HepG2 (cell line): Measurements from ENCODE around the gene NTSR2. TPM values are rescaled to one million over a fixed set of nuclear protein-coding genes. Genes with fewer than 3 reads are reported as not detected.

Source experiments
- ELF3 ChIP-seq: IDR thresholded peaks from 2 replicates; pipeline ENCODE4 v1.6.1; 2016; ENCODE audit warnings: missing genetic modification reagents, missing compliant biosample characterization
- HNRNPH1 ChIP-seq: fragments of 200-400 bp; formaldehyde crosslinking; optimal IDR thresholded peaks from 2 replicates; pipeline ENCODE3; 2017; ENCODE audit warnings: mild to moderate bottlenecking, low read depth, low read length
- HOXA7 ChIP-seq: sonication (generic); formaldehyde crosslinking; IDR thresholded peaks from 2 replicates; pipeline ENCODE4 v1.8.1; 2022; ENCODE audit warnings: mild to moderate bottlenecking, missing genetic modification reagents, moderate library complexity
- IKZF4 ChIP-seq: sonication (generic); formaldehyde crosslinking; IDR thresholded peaks from 2 replicates; pipeline ENCODE4 v1.5.1; 2020; ENCODE audit warnings: borderline replicate concordance, mild to moderate bottlenecking, low read depth, missing genetic modification reagents; ENCODE audit errors: not compliant biosample characterization
- KAT7 ChIP-seq: IDR thresholded peaks from 2 replicates; pipeline ENCODE4 v1.6.1; 2018; ENCODE audit warnings: borderline replicate concordance, missing compliant biosample characterization
- MEF2D ChIP-seq: sonication (generic); formaldehyde crosslinking; IDR thresholded peaks from 2 replicates; pipeline ENCODE4 v1.5.1; 2020; ENCODE audit warnings: mild to moderate bottlenecking, missing genetic modification reagents
- NR2F6 ChIP-seq, 2 experiments: IDR thresholded peaks; 2 replicates each; pipeline ENCODE4 v1.6.1; 2016; ENCODE audit warnings: antibody characterized with exemption in 1 of 2, mild to moderate bottlenecking in 1 of 2
- RFX1 ChIP-seq: fragments of 450-650 bp; IDR thresholded peaks from 2 replicates; pipeline ENCODE4 v1.6.1; 2017
- SETDB1 ChIP-seq: sonication (generic); formaldehyde crosslinking; IDR thresholded peaks from 2 replicates; pipeline ENCODE4 v1.5.1; 2020; ENCODE audit warnings: missing genetic modification reagents, mild to moderate bottlenecking, borderline replicate concordance
- SSRP1 ChIP-seq: IDR thresholded peaks from 2 replicates; pipeline ENCODE4 v1.6.1; 2016; ENCODE audit warnings: control low read depth
- XRCC5 ChIP-seq: fragments of 200-400 bp; formaldehyde crosslinking; optimal IDR thresholded peaks from 2 replicates; pipeline ENCODE3; 2017; ENCODE audit warnings: mild to moderate bottlenecking, low read length
- ZFP1 ChIP-seq: IDR thresholded peaks from 2 replicates; pipeline ENCODE4 v1.6.1; 2016
- ZNF160 ChIP-seq: sonication (generic); formaldehyde crosslinking; IDR thresholded peaks from 2 replicates; pipeline ENCODE4 v1.8.0; 2022; ENCODE audit warnings: mild to moderate bottlenecking, inconsistent platforms, missing genetic modification reagents
- ZNF20 ChIP-seq: sonication (generic); formaldehyde crosslinking; IDR thresholded peaks from 2 replicates; pipeline ENCODE4 v1.4.0; 2020; ENCODE audit warnings: mild to moderate bottlenecking, moderate library complexity, missing genetic modification reagents
- ZNF552 ChIP-seq: sonication (generic); formaldehyde crosslinking; IDR thresholded peaks from 2 replicates; pipeline ENCODE4 v1.9.0; 2022; ENCODE audit warnings: missing genetic modification reagents, mild to moderate bottlenecking, borderline replicate concordance
- ZNF567 ChIP-seq: sonication (generic); formaldehyde crosslinking; IDR thresholded peaks from 2 replicates; pipeline ENCODE4 v1.8.1; 2023; ENCODE audit warnings: mild to moderate bottlenecking, missing genetic modification reagents, borderline replicate concordance
- ZNF589 ChIP-seq: sonication (generic); formaldehyde crosslinking; conservative IDR thresholded peaks from 2 replicates; pipeline ENCODE4 v1.8.0; 2022; ENCODE audit warnings: mild to moderate bottlenecking, moderate library complexity, missing genetic modification reagents
- ZNF75D ChIP-seq: sonication (generic); formaldehyde crosslinking; IDR thresholded peaks from 2 replicates; pipeline ENCODE4 v1.8.1; 2023; ENCODE audit warnings: missing genetic modification reagents, mild to moderate bottlenecking, borderline replicate concordance
- polyA plus RNA-seq, 8 experiments: library from polyadenylated mRNA; depleted of rRNA in 3 of 8; stranded (reverse) in 7 of 8; unstranded in 1 of 8; fragments of >200 nt; fragmentation: Illumina TruSeq in 4 of 8; extraction: Trizol in 4 of 8; gene quantifications; 2 replicates each; pipeline versions ENCODE4 v1.2.1 to v1.2.3, GENCODE V29; 2011 to 2016; ENCODE audit warnings: low read depth in 4 of 8, missing spikeins in 1 of 8, mixed read lengths in 1 of 8; ENCODE audit not compliant: insufficient read depth in 1 of 8
- total RNA-seq, 5 experiments: library from RNA; depleted of rRNA; stranded (reverse); fragments of >200 nt; fragmentation: Illumina TruSeq; extraction: Trizol; gene quantifications; 2 replicates each; pipeline ENCODE4 v1.2.3, GENCODE V29; 2016; ENCODE audit warnings: low read depth in 1 of 5
- TF ChIP-seq, protein P1 (sequence below): sonication (generic); formaldehyde crosslinking; IDR thresholded peaks from 2 replicates; pipeline ENCODE4 v1.5.0; 2020; ENCODE audit warnings: missing genetic modification reagents
- TF ChIP-seq, protein P2 (sequence below): sonication (generic); formaldehyde crosslinking; IDR thresholded peaks from 2 replicates; pipeline ENCODE4 v1.4.0; 2020; ENCODE audit warnings: mild to moderate bottlenecking, missing genetic modification reagents
- TF ChIP-seq, protein P3 (sequence below): sonication (generic); formaldehyde crosslinking; IDR thresholded peaks from 2 replicates; pipeline ENCODE4 v1.5.0; 2020; ENCODE audit warnings: mild to moderate bottlenecking, missing genetic modification reagents
- TF ChIP-seq, protein P4 (sequence below): sonication (generic); formaldehyde crosslinking; conservative IDR thresholded peaks from 2 replicates; pipeline ENCODE4 v1.4.0; 2020; ENCODE audit warnings: missing genetic modification reagents
- TF ChIP-seq, protein P5 (sequence below): sonication (generic); IDR thresholded peaks from 2 replicates; pipeline ENCODE4 v1.6.1; 2016; ENCODE audit warnings: low read depth, borderline replicate concordance

The NTSR2 gene
- total and polyA plus RNA-seq, 2 of the 13 experiments (the other 11 are each of a cell fraction or from before 2014, with no cell fraction given): not detected

DNA sequence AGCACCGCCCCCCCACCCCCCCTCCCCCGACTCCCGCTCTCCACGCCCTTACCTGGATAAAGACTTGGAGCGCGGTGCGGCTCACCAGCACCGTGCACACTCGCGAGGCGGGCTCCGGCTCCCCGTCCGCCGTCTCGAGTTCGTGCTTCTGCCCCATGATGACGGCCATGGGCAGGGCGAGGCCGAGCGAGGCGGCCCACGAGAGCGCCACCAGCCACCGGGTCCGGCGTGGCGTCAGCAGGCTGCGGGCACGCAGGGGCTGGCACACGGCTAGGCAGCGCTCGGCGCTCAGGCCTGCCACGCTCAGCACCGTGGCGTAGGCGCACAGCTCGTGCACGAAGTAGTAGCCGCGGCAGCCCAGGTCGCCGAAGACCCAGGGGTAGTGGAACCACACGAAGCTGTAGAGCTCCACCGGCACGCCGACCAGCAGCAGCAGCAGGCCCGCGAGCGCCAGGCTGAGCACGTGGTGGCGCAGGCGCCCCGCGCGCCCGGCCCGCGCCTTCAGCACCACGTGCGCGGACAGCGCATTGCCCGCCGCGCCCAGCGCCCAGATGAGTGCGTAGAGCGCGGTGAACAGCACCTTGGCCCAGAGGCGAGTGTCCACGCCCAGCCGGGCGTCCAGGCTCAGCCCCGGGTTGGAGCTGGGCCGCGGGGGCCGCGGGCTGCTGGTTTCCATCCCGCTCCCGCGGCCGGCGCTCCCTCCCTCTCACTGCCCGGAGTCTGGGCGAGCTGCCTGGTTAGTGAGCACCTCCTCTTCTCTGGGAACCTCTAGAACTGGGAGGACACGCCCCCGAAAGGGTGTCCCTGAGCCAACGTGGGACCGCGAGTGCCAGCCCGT lies at the start of gene NTSR2 (continued):
- TF ChIP-seq, protein P1, sequence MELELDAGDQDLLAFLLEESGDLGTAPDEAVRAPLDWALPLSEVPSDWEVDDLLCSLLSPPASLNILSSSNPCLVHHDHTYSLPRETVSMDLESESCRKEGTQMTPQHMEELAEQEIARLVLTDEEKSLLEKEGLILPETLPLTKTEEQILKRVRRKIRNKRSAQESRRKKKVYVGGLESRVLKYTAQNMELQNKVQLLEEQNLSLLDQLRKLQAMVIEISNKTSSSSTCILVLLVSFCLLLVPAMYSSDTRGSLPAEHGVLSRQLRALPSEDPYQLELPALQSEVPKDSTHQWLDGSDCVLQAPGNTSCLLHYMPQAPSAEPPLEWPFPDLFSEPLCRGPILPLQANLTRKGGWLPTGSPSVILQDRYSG: peak; percentile 99
- TF ChIP-seq, protein P2, sequence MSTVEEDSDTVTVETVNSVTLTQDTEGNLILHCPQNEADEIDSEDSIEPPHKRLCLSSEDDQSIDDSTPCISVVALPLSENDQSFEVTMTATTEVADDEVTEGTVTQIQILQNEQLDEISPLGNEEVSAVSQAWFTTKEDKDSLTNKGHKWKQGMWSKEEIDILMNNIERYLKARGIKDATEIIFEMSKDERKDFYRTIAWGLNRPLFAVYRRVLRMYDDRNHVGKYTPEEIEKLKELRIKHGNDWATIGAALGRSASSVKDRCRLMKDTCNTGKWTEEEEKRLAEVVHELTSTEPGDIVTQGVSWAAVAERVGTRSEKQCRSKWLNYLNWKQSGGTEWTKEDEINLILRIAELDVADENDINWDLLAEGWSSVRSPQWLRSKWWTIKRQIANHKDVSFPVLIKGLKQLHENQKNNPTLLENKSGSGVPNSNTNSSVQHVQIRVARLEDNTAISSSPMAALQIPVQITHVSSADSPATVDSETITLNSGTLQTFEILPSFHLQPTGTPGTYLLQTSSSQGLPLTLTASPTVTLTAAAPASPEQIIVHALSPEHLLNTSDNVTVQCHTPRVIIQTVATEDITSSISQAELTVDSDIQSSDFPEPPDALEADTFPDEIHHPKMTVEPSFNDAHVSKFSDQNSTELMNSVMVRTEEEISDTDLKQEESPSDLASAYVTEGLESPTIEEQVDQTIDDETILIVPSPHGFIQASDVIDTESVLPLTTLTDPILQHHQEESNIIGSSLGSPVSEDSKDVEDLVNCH: peak; percentile 94
- TF ChIP-seq ZNF589 (CRISPR knock-in tag) (peak; percentile 100), SETDB1 (no peak), ZFP1 (peak; percentile 76; the same call in 1 of the 2 replicates), RFX1 (no peak), ZNF160 (CRISPR knock-in tag) (peak; percentile 99), XRCC5 (peak; percentile 95), ELF3 (CRISPR knock-in tag) (peak; percentile 95), ZNF75D (CRISPR knock-in tag) (peak; percentile 92; the same call in 1 of the 2 replicates), KAT7 (peak; percentile 72; the same call in 1 of the 2 replicates), IKZF4 (CRISPR knock-in tag) (peak; percentile 100), ZNF567 (CRISPR knock-in tag) (peak; percentile 90), MEF2D (0 out of 2 replicates have a peak, but pooled peaks have one; percentile 31), HOXA7 (CRISPR knock-in tag) (peak; percentile 84; the same call in 1 of the 2 replicates), NR2F6 (IDR thresholded peaks at IDR 0.05) (no peak), NR2F6 (CRISPR knock-in tag; IDR thresholded peaks at IDR 0.05) (peak; percentile 78), SSRP1 (no peak), ZNF552 (peak; percentile 96; the same call in 1 of the 2 replicates), ZNF20 (no peak), HNRNPH1 (no peak)
- TF ChIP-seq, protein P3, sequence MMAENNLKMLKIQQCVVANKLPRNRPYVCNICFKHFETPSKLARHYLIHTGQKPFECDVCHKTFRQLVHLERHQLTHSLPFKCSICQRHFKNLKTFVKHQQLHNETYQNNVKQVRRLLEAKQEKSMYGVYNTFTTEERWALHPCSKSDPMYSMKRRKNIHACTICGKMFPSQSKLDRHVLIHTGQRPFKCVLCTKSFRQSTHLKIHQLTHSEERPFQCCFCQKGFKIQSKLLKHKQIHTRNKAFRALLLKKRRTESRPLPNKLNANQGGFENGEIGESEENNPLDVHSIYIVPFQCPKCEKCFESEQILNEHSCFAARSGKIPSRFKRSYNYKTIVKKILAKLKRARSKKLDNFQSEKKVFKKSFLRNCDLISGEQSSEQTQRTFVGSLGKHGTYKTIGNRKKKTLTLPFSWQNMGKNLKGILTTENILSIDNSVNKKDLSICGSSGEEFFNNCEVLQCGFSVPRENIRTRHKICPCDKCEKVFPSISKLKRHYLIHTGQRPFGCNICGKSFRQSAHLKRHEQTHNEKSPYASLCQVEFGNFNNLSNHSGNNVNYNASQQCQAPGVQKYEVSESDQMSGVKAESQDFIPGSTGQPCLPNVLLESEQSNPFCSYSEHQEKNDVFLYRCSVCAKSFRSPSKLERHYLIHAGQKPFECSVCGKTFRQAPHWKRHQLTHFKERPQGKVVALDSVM (CRISPR knock-in tag): peak; percentile 56; the same call in 1 of the 2 replicates
- TF ChIP-seq, protein P4, sequence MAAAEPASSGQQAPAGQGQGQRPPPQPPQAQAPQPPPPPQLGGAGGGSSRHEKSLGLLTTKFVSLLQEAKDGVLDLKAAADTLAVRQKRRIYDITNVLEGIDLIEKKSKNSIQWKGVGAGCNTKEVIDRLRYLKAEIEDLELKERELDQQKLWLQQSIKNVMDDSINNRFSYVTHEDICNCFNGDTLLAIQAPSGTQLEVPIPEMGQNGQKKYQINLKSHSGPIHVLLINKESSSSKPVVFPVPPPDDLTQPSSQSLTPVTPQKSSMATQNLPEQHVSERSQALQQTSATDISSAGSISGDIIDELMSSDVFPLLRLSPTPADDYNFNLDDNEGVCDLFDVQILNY (CRISPR knock-in tag): peak; percentile 93
- TF ChIP-seq, protein P5, sequence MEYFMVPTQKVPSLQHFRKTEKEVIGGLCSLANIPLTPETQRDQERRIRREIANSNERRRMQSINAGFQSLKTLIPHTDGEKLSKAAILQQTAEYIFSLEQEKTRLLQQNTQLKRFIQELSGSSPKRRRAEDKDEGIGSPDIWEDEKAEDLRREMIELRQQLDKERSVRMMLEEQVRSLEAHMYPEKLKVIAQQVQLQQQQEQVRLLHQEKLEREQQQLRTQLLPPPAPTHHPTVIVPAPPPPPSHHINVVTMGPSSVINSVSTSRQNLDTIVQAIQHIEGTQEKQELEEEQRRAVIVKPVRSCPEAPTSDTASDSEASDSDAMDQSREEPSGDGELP: peak; percentile 79; the same call in 1 of the 2 replicates
